22Rv1 (cell line): Measurements from ENCODE around the gene KRTAP5-7.

Source experiments
- H3K27ac ChIP-seq: fragments of 450-650 bp; 2 replicates; pipeline ENCODE4 v1.5.1; 2017
- ZFX ChIP-seq: fragments of 450-650 bp; IDR thresholded peaks from 2 replicates; pipeline ENCODE4 v1.6.1; 2017; ENCODE audit warnings: antibody characterized with exemption, borderline replicate concordance
- TF ChIP-seq, protein P1 (sequence below): fragments of 450-650 bp; IDR thresholded peaks from 2 replicates; pipeline ENCODE4 v1.5.1; 2017; ENCODE audit warnings: mild to moderate bottlenecking

KRTAP5-7 gene

DNA sequence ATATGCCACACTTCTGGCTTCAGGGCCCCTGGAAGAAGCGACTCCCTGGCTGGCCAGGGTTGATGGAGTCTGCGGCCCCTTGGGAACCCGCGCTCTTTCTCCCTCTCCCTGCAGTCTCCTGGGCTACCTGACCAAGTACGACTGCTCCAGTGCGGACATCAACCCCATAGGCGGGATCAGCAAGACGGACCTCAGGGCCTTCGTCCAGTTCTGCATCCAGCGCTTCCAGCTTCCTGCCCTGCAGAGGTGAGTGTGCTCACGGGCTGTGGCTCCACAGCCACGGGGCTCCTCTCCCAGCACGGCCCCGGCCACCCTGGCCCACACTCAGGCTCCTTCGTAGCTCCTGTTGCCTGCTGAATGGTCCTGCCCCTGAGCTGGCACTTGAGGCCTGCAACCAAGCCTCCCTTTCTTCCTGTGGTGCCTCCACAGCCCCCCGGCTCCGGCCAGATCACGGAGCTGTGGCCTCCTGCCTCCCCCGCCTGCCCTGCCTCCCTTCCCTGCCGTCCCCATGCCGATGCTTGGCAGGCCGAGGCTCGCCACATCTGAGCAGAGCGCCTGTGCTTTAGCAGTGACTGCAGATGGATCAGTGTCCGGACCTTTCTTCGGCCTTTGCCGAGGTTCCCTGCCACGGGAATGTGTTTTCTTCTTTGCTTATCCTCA lies 36.2 kb upstream of the KRTAP5-7 start:
- no peak overlapping the region for H3K27ac ChIP-seq
- no peak for TF ChIP-seq ZFX
- TF ChIP-seq, protein P1, sequence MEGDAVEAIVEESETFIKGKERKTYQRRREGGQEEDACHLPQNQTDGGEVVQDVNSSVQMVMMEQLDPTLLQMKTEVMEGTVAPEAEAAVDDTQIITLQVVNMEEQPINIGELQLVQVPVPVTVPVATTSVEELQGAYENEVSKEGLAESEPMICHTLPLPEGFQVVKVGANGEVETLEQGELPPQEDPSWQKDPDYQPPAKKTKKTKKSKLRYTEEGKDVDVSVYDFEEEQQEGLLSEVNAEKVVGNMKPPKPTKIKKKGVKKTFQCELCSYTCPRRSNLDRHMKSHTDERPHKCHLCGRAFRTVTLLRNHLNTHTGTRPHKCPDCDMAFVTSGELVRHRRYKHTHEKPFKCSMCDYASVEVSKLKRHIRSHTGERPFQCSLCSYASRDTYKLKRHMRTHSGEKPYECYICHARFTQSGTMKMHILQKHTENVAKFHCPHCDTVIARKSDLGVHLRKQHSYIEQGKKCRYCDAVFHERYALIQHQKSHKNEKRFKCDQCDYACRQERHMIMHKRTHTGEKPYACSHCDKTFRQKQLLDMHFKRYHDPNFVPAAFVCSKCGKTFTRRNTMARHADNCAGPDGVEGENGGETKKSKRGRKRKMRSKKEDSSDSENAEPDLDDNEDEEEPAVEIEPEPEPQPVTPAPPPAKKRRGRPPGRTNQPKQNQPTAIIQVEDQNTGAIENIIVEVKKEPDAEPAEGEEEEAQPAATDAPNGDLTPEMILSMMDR: no peak

DNA sequence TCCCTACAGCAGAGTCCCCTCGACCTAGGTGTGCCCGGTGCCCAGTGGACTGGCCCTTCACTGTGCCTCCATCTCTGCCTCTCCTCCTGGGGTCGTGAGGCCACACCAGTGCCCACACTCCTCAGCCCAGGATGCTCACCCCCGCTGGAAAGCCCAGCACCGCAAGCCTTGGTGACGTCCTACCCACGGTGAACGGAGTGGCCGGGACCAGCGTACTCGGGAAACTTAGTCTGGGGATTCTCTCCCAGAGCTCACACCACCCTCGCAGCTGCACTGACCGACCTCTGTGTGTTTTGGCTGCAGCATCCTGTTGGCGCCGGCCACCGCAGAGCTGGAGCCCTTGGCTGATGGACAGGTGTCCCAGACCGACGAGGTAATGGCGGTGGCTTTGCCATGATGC lies 35.5 kb upstream of the KRTAP5-7 start:
- TF ChIP-seq, protein P1: no peak

DNA sequence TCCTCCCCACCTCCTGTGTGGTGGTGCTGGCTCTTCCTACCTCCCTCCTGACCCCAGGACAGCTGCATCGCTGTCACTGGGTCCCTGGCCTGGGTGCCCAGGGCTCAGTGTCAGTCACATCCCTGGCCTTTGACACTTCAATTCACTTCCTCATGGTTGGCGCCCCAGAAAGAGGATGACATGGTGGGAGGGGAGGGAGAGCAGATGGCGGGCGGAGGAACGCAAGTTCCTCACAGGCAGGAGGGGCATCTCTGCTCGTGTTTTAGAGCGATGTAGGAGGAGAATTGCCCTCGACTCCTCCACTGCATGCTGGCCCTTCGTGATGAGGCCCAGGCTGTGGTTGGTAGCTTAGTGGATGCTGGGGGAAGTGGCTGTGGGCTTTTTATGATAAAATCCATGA lies 35.1 kb upstream of the KRTAP5-7 start:
- TF ChIP-seq ZFX: no peak
- TF ChIP-seq, protein P1: no peak
- H3K27ac ChIP-seq: no peak overlapping the region

More for the DNA sequence above, 35.5 kb upstream of the KRTAP5-7 start:
- H3K27ac ChIP-seq: no peak overlapping the region

DNA sequence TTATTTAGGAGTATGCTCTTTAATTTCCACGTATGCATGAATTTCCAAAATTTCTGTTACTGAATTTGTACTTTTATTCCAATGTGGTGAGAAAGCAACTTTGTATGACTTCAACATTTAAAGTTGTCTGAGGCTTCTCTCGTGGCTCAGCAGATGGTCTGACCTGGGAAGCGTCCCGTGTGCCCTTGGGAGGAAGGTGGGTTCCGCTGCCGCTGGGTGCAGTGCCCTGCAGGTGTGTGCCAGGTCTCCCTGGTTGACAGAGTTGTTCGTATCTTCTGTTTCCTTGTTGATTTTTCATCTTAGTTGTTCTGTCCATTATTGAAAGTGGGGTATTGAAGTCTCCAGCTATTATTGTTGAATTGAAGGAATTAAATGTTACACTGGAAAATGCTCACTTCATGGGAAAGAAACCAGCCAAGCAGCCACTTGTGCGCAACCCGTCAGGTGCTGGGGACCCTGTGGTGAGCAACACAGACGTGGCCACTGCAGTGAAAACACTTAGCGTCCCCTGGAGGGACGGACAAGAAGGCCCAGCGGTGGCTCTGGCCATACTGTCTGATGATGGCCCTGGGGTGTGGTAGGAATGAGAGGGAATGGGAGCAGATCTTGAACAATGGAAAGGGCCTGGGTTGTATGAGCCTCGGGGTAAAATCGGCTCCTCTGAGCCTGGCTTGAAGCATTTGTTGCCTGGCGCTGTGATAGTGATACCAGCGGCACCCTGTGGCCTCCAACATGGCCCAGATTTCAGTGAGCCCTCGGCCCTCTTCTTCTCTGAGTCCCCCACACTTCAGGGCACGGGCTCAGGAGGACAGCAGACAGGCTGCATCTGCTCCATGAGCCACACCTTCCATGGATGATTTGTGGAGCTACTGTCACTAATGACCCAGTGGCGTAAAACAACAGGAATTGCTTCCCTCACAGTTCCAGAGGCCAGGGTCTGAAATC lies 31.5 kb upstream of the KRTAP5-7 start:
- H3K27ac ChIP-seq: no peak overlapping the region
- TF ChIP-seq ZFX: no peak
- TF ChIP-seq, protein P1: no peak

DNA sequence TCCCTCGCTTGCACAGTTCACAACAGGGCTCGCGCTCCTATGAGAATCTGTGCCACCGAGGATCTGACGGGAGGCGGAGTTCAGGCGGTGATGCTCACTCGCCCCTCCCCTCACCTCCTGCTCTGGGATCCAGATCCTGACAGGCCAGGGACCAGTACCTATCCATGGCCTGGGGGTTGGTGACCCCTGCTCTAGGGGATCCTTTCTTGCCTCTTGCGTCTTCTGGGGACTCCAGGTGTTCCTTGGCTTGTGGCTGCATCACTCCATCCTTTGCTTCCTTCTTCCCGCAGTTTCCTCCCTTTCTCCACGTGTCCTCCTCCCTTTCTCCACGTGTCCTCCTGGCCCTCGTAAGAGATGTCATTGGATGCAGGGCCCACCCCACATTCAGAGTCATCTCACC lies 30.6 kb upstream of the KRTAP5-7 start:
- H3K27ac ChIP-seq: no peak overlapping the region
- TF ChIP-seq, protein P1: no peak
- no peak for TF ChIP-seq ZFX

DNA sequence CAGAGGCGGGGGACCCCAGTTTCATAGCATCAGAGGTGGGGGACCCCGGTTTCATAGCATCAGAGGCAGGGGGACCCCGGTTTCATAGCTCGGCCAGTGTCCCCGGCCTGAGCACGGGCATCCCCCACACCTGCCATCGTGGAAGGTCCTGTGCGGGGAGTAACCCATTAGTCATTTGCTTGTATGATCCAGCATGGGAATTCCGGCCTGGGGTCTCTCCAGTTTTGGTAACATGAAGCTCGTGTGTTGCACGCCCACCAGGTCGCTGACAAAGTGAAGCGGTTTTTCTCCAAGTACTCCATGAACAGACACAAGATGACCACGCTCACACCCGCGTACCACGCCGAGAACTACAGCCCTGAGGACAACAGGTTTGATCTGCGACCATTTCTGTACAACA lies 29.0 kb upstream of the KRTAP5-7 start:
- no peak overlapping the region for H3K27ac ChIP-seq
- TF ChIP-seq, protein P1: no peak
- no peak for TF ChIP-seq ZFX

DNA sequence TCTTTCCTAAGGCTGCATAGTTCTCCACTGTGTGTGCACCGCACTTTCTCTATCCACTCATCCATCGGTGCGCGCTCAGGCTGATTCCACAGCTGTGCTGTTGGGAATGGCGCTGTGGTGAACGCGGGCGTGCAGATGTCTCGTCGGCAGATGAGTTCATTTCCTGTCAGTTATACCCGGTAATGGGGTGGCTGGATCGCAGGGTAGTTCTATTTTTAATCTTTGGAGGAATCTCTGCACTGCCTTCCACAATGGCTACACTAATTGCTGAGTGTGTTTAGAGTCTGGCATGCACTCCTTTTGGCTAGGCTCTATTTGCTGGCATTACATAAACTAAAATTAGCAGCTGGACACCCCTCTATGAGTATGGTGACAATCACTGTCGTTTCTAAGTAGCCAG lies 27.9 kb upstream of the KRTAP5-7 start:
- no peak overlapping the region for H3K27ac ChIP-seq
- TF ChIP-seq ZFX: no peak
